Mammary epithelial cell (primary cell): ENCODE data around the gene COX7B2.

Experiments
- CTCF ChIP-seq, 2 donors: IDR thresholded peaks in 1 of 2; conservative IDR thresholded peaks in 1 of 2; 2 replicates each; pipeline ENCODE4 v1.5.1; 2011 to 2012; ENCODE audit warnings: inconsistent platforms in 2 of 2, low read length in 2 of 2, mild to moderate bottlenecking in 2 of 2, control low read depth in 1 of 2, low read depth in 1 of 2; ENCODE audit not compliant: insufficient read depth in 1 of 2; ENCODE audit errors: extremely low read depth in 1 of 2
- EZH2 ChIP-seq: IDR thresholded peaks from 2 replicates; pipeline ENCODE4 v1.6.1; 2012; ENCODE audit warnings: low read length, inconsistent platforms, borderline replicate concordance

GRCh38 chr4:46890056-46890455 is 19.0 kb downstream of the COX7B2 start:
- TF ChIP-seq EZH2 = no peak
- no peak for TF ChIP-seq CTCF (conservative IDR thresholded peaks at IDR 0.05 in 1 of 2, IDR thresholded peaks at IDR 0.05 in 1 of 2; ENCODE audit: extremely low read depth in 1 of 2, insufficient read depth in 1 of 2, low read depth in 1 of 2, low read length in 2 of 2)
